Fibroblast of lung (primary cell): Measurements from ENCODE around the gene SLC27A5. TPM values are rescaled to one million over a fixed set of nuclear protein-coding genes. Genes with fewer than 3 reads are reported as not detected.

Source experiments
- polyA plus RNA-seq, 2 donors: library from polyadenylated mRNA; depleted of rRNA in 1 of 2; stranded (reverse) in 1 of 2; unstranded in 1 of 2; fragments of >200 nt; gene quantifications; 2 replicates each; pipeline ENCODE4 v1.2.1, GENCODE V29; 2011 to 2012; ENCODE audit warnings: missing spikeins in 1 of 2
- total RNA-seq: library from RNA; depleted of rRNA; stranded (reverse); fragments of >200 nt; gene quantifications from 2 replicates; pipeline ENCODE4 v1.2.1, GENCODE V29; 2014

The SLC27A5 gene
- total and polyA plus RNA-seq, 2 donors (not counting 1 experiment from before 2014, with no cell fraction given): 5.2 to 10.1 TPM

Other genes with a start within 250 kb of the SLC27A5 start
- 4.9 and 5.6 TPM in 2 replicates for gene ZNF8, start 233.0 kb downstream of the SLC27A5 start, total RNA-seq
- gene ZNF8, start 233.0 kb downstream of the SLC27A5 start, polyA plus RNA-seq: 2.3 and 2.6 TPM in 2 replicates
- 20.0 and 25.6 TPM in 2 replicates for gene ERVK3-1, start 206.6 kb downstream of the SLC27A5 start, total RNA-seq
- 36.6 and 44.7 TPM in 2 replicates for gene ERVK3-1, start 206.6 kb downstream of the SLC27A5 start, polyA plus RNA-seq
- 2.3 and 3.0 TPM in 2 replicates for gene ZSCAN22, start 185.0 kb downstream of the SLC27A5 start, total RNA-seq
- gene ZSCAN22, start 185.0 kb downstream of the SLC27A5 start, polyA plus RNA-seq: 2.8 and 3.0 TPM in 2 replicates
- gene A1BG, start 158.5 kb downstream of the SLC27A5 start, total RNA-seq: 3.3 and 12.6 TPM in 2 replicates
- gene A1BG, start 158.5 kb downstream of the SLC27A5 start, polyA plus RNA-seq: 5.0 and 8.3 TPM in 2 replicates
- gene ZNF497, start 149.2 kb downstream of the SLC27A5 start, total RNA-seq: 1.5 and 2.5 TPM in 2 replicates
- 0.03 and 0.05 TPM in 2 replicates for gene ZNF497, start 149.2 kb downstream of the SLC27A5 start, polyA plus RNA-seq
- 1.5 and 1.8 TPM in 2 replicates for gene ZNF837, start 131.0 kb downstream of the SLC27A5 start, total RNA-seq
- gene ZNF837, start 131.0 kb downstream of the SLC27A5 start, polyA plus RNA-seq: 0.18 and 0.27 TPM in 2 replicates
- 2,126 and 2,800 TPM in 2 replicates for gene RPS5, start 124.7 kb downstream of the SLC27A5 start, total RNA-seq
- gene RPS5, start 124.7 kb downstream of the SLC27A5 start, polyA plus RNA-seq: 1,173 and 1,532 TPM in 2 replicates
- gene RNF225, start 116.3 kb downstream of the SLC27A5 start, total RNA-seq: under 0.01 TPM in 1 of 2 replicates, not detected in the other
- gene RNF225, start 116.3 kb downstream of the SLC27A5 start, polyA plus RNA-seq: not detected in 2 replicates
- gene ZNF584, start 103.3 kb downstream of the SLC27A5 start, total RNA-seq: 16.9 and 18.8 TPM in 2 replicates
- 11.7 and 14.6 TPM in 2 replicates for gene ZNF584, start 103.3 kb downstream of the SLC27A5 start, polyA plus RNA-seq
- 9.5 and 14.5 TPM in 2 replicates for gene ZNF132, start 71.8 kb downstream of the SLC27A5 start, total RNA-seq
- gene ZNF132, start 71.8 kb downstream of the SLC27A5 start, polyA plus RNA-seq: 2.2 and 4.1 TPM in 2 replicates
- gene ZNF324B, start 60.4 kb downstream of the SLC27A5 start, total RNA-seq: 8.9 and 9.0 TPM in 2 replicates
- gene ZNF324B, start 60.4 kb downstream of the SLC27A5 start, polyA plus RNA-seq: 2.1 and 2.5 TPM in 2 replicates
- 11.8 and 14.2 TPM in 2 replicates for gene ZNF324, start 44.9 kb downstream of the SLC27A5 start, total RNA-seq
- 3.9 and 4.1 TPM in 2 replicates for gene ZNF324, start 44.9 kb downstream of the SLC27A5 start, polyA plus RNA-seq
- 8.2 and 9.4 TPM in 2 replicates for gene ZNF446, start 35.6 kb downstream of the SLC27A5 start, total RNA-seq
- 2.4 and 2.5 TPM in 2 replicates for gene ZNF446, start 35.6 kb downstream of the SLC27A5 start, polyA plus RNA-seq
- 4.9 and 5.9 TPM in 2 replicates for gene ZBTB45, start 7.8 kb upstream of the SLC27A5 start, total RNA-seq
- 3.1 and 4.3 TPM in 2 replicates for gene ZBTB45, start 7.8 kb upstream of the SLC27A5 start, polyA plus RNA-seq
- gene TRIM28, start 32.1 kb upstream of the SLC27A5 start, total RNA-seq: 293 and 325 TPM in 2 replicates
- gene TRIM28, start 32.1 kb upstream of the SLC27A5 start, polyA plus RNA-seq: 160 and 273 TPM in 2 replicates
- 146 and 167 TPM in 2 replicates for gene CHMP2A, start 43.1 kb upstream of the SLC27A5 start, total RNA-seq
- gene CHMP2A, start 43.1 kb upstream of the SLC27A5 start, polyA plus RNA-seq: 215 and 269 TPM in 2 replicates
- gene UBE2M, start 46.6 kb upstream of the SLC27A5 start, total RNA-seq: 52.6 and 73.7 TPM in 2 replicates
- gene UBE2M, start 46.6 kb upstream of the SLC27A5 start, polyA plus RNA-seq: 73.6 and 99.9 TPM in 2 replicates
- 13.9 and 14.9 TPM in 2 replicates for gene MZF1, start 61.3 kb upstream of the SLC27A5 start, total RNA-seq
- gene MZF1, start 61.3 kb upstream of the SLC27A5 start, polyA plus RNA-seq: 3.0 and 4.1 TPM in 2 replicates